ENCODE measurements around the gene GET4. TPM values are rescaled to one million over a fixed set of nuclear protein-coding genes. Genes with fewer than 3 reads are reported as not detected.

GET4 gene
- total RNA-seq, 1 experiment from 2014 or later, result 90.9 TPM

DNA sequence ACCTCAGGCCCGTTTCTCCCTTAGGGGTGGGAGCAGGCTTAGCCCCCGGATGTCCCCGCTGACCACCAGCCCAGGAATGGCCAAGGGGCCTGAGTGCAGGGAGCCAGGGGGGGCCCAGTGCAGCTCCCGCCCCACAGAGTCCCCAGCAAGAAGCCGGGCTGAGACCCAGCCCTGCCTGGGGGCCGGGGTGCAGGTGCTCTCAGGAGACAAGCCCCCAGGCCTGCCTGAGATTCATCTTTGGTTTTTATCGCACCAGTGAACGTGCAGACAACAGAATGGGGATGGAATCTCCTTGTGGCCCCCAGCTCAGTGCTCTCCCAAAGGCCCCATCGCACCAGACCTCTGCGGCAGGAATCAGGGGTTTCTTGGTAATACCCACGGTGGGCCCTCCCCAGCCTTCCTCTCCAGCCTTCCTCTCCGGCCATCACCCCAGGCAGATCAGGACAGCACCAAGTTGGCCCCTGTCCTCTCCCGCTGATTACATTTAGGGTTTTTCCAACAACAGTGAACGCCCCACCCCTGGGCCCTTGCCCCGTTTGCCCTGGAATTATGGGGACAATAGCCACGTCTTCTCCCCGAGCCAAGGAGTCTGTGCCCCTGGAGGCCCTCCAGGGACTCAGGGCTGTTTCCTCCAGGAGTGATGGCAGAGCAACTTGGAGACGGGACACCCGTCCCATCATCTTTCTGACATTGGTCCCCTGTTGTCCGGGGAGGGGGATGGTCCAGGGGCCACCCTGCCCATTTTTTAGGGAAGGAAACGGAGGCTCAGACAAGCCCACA, 55.7 kb downstream of the GET4 start:
- TF ChIP-seq, protein P1, sequence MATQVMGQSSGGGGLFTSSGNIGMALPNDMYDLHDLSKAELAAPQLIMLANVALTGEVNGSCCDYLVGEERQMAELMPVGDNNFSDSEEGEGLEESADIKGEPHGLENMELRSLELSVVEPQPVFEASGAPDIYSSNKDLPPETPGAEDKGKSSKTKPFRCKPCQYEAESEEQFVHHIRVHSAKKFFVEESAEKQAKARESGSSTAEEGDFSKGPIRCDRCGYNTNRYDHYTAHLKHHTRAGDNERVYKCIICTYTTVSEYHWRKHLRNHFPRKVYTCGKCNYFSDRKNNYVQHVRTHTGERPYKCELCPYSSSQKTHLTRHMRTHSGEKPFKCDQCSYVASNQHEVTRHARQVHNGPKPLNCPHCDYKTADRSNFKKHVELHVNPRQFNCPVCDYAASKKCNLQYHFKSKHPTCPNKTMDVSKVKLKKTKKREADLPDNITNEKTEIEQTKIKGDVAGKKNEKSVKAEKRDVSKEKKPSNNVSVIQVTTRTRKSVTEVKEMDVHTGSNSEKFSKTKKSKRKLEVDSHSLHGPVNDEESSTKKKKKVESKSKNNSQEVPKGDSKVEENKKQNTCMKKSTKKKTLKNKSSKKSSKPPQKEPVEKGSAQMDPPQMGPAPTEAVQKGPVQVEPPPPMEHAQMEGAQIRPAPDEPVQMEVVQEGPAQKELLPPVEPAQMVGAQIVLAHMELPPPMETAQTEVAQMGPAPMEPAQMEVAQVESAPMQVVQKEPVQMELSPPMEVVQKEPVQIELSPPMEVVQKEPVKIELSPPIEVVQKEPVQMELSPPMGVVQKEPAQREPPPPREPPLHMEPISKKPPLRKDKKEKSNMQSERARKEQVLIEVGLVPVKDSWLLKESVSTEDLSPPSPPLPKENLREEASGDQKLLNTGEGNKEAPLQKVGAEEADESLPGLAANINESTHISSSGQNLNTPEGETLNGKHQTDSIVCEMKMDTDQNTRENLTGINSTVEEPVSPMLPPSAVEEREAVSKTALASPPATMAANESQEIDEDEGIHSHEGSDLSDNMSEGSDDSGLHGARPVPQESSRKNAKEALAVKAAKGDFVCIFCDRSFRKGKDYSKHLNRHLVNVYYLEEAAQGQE (IDR thresholded peaks at IDR 0.05; ENCODE audit: insufficient read depth in 1 of 2, low read depth in 2 of 2, low read length in 1 of 2), result no peak
- TF ChIP-seq TCF7L2 (IDR thresholded peaks at IDR 0.05; ENCODE audit: low read depth, low read length) (no peak), CTCF (IDR thresholded peaks at IDR 0.05) (no peak), POLR2AphosphoS5 (IDR thresholded peaks at IDR 0.05; ENCODE audit: low read depth, low read length) (no peak), SIN3A (IDR thresholded peaks at IDR 0.05; ENCODE audit: borderline replicate concordance, insufficient read depth, low read depth, low read length) (no peak)
- no peak overlapping the region for H3K4me3 ChIP-seq (ENCODE audit: low read depth in 2 of 2, low read length in 2 of 2)
- DNase-seq (ENCODE audit: low read depth, low spot score) (no peak), ATAC-seq (no peak)
- no peak overlapping the region for H3K27ac ChIP-seq (ENCODE audit: low read length)
- ChIA-PET CTCF (interaction anchor here (0.7 kb wide), 1 partner anchor 1471 kb away, joined by 3 read pairs; the partner anchor contains the start of gene CHST12), POLR2A (no interaction called here)
- no TSS peak for BruUV-seq (replicated peaks)
- H3K36me3 ChIP-seq (ENCODE audit: control insufficient read depth, insufficient read depth, low read length), result no peaks in the 10 kb centered on the region
- H3K4me1 ChIP-seq (ENCODE audit: control insufficient read depth, insufficient read depth, low read length), result peaks cover 11% of the 10 kb centered on the region
- intact Hi-C loops (cut with micrococcal nuclease; ENCODE audit: unreplicated experiment), result no loop called here
- H3K27me3 ChIP-seq (ENCODE audit: control insufficient read depth, insufficient read depth, low read length), result no peaks in the 10 kb centered on the region
- H3K9me3 ChIP-seq (ENCODE audit: control insufficient read depth, insufficient read depth, low read depth, low read length), result no peaks in the 10 kb centered on the region
- in situ Hi-C loops (cut with HindIII; ENCODE audit: low pct_unique_long_range_greater_than_20kb, low sequenced_read_pairs), result no loop called here

DNA sequence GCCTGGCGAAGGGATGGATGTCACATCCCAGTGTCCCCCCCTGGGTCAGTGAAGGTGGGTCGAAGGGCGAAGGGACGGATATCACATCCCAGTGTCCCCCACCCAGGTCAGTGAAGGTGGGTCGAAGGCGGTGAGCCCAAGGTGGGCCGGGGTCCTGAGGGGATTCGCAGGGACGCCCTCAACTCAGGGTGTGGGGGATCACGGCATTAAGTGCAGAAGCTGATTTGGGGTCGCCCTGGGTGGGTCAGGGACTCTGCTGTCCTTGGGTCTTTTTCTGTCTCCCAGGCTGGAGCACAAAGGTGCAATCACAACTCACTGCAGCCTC, 56.3 kb downstream of the GET4 start:
- H3K4me1 ChIP-seq (ENCODE audit: control insufficient read depth, insufficient read depth, low read length), result peaks cover 6% of the 10 kb centered on the region
- ChIA-PET POLR2A (no interaction called here), CTCF (no interaction called here)
- no peaks in the 10 kb centered on the region for H3K27me3 ChIP-seq (ENCODE audit: control insufficient read depth, insufficient read depth, low read length)
- no peak overlapping the region for H3K4me3 ChIP-seq (ENCODE audit: low read depth in 2 of 2, low read length in 2 of 2)
- DNase-seq (ENCODE audit: low read depth, low spot score) (no peak), ATAC-seq (no peak)
- H3K9me3 ChIP-seq (ENCODE audit: control insufficient read depth, insufficient read depth, low read depth, low read length), result no peaks in the 10 kb centered on the region
- H3K27ac ChIP-seq (ENCODE audit: low read length), result no peak overlapping the region
- intact Hi-C loops (cut with micrococcal nuclease; ENCODE audit: unreplicated experiment), result no loop called here
- BruUV-seq (replicated peaks), result no TSS peak
- TF ChIP-seq, protein P1 (IDR thresholded peaks at IDR 0.05; ENCODE audit: insufficient read depth in 1 of 2, low read depth in 2 of 2, low read length in 1 of 2), result no peak
- TF ChIP-seq CTCF (IDR thresholded peaks at IDR 0.05), result no peak
- no peak for TF ChIP-seq SIN3A (IDR thresholded peaks at IDR 0.05; ENCODE audit: borderline replicate concordance, insufficient read depth, low read depth, low read length)
- TF ChIP-seq TCF7L2 (IDR thresholded peaks at IDR 0.05; ENCODE audit: low read depth, low read length), result no peak
- no peak for TF ChIP-seq POLR2AphosphoS5 (IDR thresholded peaks at IDR 0.05; ENCODE audit: low read depth, low read length)
- no peaks in the 10 kb centered on the region for H3K36me3 ChIP-seq (ENCODE audit: control insufficient read depth, insufficient read depth, low read length)
- in situ Hi-C loops (cut with HindIII; ENCODE audit: low pct_unique_long_range_greater_than_20kb, low sequenced_read_pairs), result no loop called here

Data from Panc1 (cell line).